Cardiac fibroblast (primary cell): Measurements from ENCODE around the gene SRGAP2C.
A peak's percentile ranks its signal among the peaks of the same experiment; 100 is the strongest.
"Not testable (repeated sequence)": the region's sequence is repeated elsewhere in the genome, so short reads cannot be mapped to it uniquely, and the experiment has no call there.

ENCODE experiments used
- DNase-seq, 2 donors: peaks; one replicate each; pipeline versions ENCODE4 v3.0.0 to v3.0.0-alpha.2; 2010; ENCODE audit warnings: low read depth in 2 of 2
- H3K4me3 ChIP-seq, 2 donors: replicated peaks in 1 of 2; 1 replicate in 1 of 2; 2 replicates in 1 of 2; pipeline ENCODE4 v1.5.1; 2011; ENCODE audit warnings: low read depth in 2 of 2, low read length in 2 of 2, mild to moderate bottlenecking in 2 of 2, moderate library complexity in 1 of 2

The SRGAP2C gene

DNA sequence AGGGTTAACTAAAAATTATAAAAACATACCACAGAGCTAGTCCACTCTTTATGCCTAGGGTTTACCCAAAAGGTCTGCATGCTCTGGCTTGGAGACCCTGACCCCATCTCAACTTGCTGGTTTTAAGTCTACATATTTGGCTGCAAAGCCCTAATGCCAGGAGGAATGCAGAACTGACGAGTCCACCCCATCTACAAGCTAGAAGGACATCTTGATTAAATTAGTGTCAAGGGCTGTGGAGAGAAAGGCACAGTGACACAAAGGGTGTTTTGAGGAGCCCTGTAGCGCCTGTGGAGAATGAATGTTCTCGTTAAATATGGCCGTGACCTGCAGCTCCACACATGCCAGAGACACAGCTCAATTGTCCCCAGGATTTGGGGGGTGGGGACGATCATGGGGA lies 162.7 kb downstream of the SRGAP2C start:
- DNase-seq, result not testable (repeated sequence)

DNA sequence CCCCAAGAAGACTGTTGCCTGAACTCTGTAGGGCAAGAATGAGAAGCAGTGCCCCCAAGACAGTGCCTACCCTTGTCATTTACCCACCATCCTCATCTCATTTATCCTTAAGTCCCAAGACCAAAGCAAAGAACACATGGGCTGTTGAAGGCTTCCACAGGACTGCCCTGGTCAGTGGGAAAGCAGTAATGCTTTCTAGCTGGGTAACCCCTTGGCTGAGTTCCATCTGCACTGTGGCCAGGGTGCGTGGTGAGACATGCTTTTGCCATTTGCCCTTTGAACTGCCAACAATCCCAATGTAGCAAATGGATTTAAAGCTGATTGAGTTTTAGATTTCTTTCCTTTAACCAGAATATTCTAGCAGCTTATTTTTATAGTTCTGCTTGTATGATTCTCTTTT lies 163.3 kb downstream of the SRGAP2C start:
- H3K4me3 ChIP-seq, DNase-seq: not testable (repeated sequence)

More for the DNA sequence above, 162.7 kb downstream of the SRGAP2C start:
- not testable (repeated sequence) for H3K4me3 ChIP-seq

DNA sequence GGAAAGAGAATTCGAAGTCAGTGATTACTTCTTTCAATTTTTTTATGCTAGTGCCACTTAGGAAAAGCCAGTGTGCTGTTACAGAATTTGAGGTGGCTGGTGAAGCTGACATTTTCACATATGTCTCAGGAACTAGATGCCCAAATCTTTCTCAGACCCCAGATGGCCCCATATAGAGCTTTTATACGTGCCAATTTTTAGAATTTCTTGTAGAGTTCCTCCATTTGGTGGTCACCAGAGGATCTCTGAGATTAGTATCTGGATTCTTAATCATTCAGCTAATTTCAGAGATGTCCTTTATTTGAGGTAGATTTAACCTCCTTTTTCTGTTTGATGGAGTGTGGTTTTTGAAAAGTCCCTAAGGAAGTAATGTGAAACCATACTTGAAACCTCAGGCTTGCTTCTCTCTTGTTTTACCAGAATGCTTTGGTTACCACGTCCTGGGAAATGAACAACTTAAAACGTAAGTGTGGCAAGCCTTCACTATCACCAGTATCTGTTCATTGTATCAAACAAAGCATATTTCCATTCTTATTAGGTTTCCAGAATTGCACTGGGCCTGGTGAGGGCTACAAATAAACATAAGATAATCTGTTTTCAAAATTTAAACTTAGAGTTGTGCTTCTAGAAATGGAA lies 164.7 kb downstream of the SRGAP2C start:
- H3K4me3 ChIP-seq, DNase-seq: not testable (repeated sequence)

DNA sequence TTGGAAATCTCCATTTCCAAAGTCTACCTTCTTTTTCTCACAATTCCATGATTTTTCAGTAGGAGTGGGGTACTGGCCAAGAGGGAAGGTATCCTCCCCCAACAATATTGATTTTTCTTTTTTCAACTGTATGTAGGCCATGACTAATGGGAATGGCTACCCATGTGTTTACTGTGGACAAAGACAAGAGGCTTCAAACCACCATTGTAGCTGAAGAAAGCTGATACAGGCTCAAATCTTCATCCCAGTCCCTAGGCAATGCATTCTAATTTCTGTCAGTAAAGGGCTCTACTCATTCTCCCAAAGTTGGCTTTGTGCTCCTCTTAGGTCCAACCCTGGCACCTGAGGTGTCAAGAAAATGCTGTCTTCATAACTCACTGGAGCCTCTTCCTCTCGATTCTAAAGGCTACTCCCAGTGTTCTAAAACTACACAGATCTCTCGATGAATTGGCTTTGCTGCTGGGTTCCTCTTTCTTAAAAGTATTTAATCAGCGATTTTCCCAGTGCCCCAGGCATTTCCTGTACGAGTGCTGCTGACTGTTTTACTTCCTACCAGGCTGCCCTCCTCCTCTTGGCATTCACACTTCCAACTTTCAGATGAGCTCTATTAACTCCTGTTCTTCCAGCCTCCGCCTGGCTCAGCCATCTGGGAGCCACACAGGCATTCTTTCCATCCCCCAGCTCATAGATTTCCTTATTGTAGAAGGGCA lies 171.1 kb downstream of the SRGAP2C start:
- not testable (repeated sequence) for H3K4me3 ChIP-seq, DNase-seq

DNA sequence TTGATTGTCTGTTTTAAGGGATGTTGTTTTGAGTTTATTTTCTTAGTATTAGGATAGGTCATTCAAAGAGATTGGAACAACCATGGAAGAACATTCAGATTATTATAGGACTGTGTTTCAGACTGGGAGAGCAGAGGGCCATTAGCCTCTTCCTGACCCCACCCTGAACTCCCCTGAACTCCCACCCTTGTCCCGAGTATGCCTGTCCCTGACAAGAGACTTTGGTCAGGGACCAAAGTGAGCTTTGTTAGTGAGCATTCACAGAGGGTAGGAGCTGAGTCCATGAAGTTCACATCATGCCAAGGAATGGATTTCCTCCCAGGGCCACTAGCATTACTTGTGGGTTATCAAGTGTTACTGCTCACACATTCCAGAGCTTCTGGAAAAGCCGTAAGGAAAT lies 172.0 kb downstream of the SRGAP2C start:
- not testable (repeated sequence) for DNase-seq, H3K4me3 ChIP-seq

DNA sequence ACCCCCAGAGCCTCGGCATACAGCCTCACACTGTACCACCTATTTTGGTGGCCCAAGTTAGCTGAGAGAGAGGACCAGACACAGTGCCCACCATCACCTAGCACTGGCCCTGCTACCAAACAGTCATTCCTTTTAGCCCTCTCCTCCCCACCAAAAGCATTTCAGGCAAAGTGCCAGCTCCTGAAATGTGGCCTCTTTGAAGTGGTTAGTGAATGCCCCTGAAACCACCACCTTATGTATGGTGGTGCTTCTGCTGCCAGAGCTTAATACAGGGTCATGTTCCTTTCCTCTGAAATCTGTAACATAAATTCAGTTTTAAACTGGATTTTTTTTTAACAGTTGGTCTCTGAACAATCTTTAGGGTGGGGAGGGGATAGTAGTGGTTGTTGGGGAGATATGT lies 175.8 kb downstream of the SRGAP2C start:
- not testable (repeated sequence) for H3K4me3 ChIP-seq, DNase-seq

DNA sequence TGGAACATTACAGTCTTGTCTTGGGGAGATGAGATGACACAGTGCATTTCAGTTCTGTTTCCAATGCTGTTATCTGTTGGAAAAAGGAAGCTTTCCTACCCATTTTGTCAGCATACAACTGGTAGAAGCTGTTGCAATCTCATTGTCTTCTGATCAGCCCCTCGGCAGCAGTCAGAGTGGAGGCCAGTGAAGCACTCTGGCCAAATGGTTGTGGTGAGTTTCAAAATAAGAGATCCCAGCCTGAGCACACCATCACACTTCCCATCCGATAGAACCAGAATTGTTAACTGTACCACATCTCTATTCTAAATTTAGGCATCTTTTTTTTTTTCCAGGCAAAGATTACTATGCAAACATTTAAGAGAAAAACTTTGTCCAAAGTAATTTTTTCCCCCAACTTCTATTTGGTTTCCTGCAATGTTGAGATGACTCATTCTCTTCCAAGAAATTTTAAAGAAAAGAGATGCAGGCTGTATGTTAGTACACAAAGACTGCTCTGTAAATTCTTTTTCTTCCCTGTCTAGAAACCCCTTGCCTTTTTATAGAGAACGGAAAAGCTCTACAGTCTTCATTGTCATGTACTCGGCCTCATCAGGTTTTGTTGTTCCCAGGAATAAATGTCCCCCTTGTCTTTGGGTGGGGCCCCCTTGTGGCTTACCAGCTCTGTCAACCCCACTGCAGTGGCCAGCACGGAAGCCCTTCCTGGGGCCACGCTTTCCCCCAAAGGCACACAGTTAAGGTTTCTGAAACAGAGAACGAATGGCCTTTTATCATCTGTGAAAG lies 176.9 kb downstream of the SRGAP2C start:
- DNase-seq, H3K4me3 ChIP-seq: not testable (repeated sequence)

DNA sequence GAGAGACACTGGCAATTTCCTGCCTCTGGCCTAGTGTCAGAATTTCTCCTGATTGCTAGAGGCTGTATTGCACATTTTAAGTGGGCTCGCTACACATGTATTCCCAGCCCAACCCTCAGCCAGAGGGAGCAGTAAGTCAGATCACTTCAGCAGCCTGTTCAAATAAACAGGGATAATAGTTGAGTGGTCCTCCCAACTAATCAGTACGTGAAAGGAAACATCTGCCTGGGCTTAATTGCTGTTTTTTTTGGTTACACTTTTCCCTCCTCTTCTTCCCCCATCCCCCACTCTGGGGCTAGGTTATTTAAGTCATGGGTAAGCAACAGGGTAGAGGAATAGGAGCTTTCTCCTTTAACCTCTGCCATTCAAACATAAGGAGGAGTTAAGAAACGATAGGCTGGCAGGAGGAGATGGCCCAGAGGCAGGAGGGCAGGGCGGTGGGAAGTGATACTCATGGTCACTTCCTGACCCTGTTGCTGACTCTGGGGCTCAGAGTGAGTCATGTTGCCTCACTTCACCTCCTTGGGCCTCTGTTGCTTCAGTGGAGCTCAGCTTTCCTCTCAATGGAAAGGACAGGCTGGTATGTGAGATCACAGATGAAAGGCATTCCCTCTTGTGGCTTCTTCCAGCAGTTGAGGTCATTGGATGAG lies 177.6 kb downstream of the SRGAP2C start:
- not testable (repeated sequence) for DNase-seq, H3K4me3 ChIP-seq

DNA sequence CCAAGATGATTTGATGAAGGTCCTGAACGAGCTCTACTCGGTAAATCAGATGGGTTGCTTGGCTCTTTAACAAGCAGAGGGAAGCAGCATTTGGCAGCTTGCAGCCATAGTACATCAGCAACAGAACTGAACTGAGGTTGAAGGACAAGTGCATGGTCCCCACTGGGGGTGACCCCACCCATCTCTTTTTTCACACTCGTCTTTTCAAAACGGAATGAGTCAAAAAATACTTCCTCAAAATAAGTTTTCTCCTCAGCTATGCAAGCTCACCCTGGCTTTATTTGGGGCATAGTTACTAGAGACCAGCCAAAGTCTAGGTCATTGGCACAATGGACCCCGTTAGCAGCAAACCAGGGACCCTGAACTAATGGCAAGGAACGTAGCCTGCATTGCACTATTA lies 180.5 kb downstream of the SRGAP2C start:
- DNase-seq, result not testable (repeated sequence)

DNA sequence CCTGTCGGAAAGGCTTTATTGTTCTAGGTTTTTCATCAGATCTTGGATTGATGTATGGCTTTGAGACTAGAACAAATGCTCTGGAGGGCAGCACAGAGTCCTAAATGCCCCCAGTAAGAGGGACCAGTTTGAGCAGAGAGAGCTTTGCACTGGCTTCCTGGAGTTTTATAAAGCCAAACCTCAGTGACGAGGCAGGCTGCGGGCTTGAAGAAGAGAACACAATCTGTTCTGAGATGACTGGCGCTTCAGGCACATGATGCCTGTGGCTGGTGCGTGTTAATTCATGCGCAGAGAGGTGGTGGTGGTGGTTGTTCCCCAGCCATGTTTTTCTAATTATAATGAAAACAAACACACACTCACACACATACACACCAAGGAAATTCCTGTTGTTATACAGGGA lies 180.9 kb downstream of the SRGAP2C start:
- H3K4me3 ChIP-seq, DNase-seq: not testable (repeated sequence)

More for the DNA sequence above, 180.5 kb downstream of the SRGAP2C start:
- not testable (repeated sequence) for H3K4me3 ChIP-seq

DNA sequence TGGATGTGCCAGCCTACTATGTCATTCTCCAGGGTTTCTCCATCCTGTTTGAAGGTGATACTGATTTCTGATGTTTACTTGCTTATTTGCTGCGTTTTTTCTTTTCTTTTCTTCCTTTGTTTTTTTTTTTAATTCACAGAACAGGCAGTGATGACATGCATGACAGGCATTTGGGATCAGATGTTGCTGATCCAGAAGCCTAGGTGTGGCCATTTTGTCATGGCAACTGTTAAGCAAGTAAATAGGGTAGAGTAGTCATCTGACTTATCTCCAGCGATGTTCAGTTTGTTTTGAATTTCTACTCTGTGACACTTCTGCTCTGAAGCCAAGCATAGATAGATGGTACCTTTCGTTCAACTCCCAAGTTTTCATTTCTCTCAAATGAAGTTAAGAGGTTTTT lies 181.4 kb downstream of the SRGAP2C start:
- not testable (repeated sequence) for H3K4me3 ChIP-seq, DNase-seq

DNA sequence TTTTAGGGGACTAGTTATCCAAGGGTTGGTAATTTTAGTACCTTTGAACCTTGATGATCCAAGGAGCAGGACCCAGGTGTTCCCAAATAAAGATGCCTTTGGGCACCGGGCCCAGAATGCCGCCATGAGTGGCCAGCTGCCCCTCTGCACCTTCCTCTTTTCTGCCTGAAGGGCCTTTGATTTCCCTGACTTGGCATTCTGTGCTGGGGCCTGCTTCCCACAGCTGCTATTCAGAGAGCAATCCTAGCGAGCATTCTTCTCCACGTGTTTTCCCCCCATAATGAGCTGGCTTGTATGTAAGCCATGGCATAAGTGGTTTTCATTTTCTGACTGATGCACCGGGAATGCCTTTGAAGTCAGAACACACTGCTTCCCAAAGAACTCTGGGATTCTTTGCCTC lies 184.1 kb downstream of the SRGAP2C start:
- not testable (repeated sequence) for H3K4me3 ChIP-seq, DNase-seq

DNA sequence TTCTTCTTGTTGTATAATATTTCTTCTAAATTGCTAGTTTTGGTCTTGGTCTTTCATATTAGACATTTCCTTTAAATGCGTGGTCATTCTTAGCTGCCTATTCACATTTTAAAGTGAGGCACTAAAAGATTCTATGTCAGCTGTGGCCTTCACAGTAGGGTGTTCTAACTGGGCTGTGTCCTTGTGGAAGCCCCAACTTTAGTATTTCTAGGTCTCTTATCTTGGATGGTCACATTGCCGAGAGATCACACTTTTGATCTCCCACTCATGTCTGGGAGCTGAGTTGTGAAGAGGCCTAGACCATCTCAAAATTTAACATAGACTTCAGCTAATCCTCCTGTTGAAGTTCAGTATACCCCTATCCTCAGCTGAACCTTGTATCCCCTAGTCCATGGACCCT lies 185.2 kb downstream of the SRGAP2C start:
- not testable (repeated sequence) for DNase-seq, H3K4me3 ChIP-seq

DNA sequence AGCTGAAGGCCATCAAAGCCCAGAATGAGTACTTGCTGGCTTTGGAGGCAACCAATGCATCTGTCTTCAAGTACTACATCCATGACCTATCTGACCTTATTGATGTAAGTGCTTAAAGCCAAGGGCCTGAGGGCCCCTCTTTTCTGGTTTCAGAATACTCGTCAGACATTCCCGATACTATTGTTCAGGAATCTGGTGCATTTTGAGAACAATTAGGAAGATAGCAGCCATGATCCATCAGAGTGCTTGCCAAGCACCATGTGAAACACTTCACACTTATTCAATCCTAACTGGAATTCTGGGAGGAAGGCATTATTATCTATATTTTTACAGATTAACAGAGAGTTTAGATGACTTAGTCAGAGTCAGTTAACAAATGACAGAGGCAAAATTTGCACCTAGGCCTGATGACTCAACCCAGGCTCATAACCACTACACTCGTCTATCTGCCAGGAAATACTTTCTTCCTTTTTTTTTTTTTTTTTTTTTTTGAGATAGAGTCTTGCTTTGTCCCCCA lies 190.1 kb downstream of the SRGAP2C start:
- DNase-seq, result peak; percentile 23 to 75
- H3K4me3 ChIP-seq, result not testable (repeated sequence)

DNA sequence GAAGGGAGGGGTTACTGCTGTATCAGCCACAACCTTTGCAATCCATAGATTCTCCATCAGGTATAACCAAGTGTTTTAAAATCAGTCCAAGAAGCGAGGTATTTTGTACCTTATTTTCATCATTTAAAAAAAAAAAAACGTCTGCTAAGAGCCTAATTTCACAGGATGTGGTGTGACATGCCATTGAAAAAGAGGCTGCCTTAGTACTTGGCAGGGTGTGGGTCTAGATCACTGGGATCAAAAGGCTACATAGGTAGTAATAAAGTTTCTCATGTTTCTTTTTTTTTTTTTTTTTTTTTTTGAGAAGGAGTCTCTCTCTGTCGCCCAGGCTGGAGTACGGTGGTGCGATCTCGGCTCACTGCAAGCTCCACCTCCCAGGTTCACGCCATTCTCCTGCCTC lies 192.2 kb downstream of the SRGAP2C start:
- H3K4me3 ChIP-seq, DNase-seq: not testable (repeated sequence)

DNA sequence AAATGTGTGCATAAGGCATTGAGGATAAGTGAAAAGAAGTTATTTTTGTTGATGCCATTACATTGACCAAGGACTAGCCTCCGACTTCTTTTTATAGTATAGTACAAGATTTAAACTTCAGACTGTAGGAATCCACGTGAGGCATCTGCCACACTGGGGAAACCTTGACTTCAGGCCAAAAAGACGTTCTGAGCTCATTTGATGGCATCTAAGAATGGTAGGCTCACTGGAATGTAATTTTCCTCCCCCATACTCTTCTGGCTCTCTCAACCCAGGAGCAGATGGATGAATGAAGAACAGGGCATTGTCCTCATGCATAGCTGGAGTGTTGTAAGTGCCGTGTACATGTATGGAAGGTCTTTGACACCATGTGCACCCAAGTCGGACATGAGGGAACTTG lies 194.0 kb downstream of the SRGAP2C start:
- DNase-seq, H3K4me3 ChIP-seq: not testable (repeated sequence)

DNA sequence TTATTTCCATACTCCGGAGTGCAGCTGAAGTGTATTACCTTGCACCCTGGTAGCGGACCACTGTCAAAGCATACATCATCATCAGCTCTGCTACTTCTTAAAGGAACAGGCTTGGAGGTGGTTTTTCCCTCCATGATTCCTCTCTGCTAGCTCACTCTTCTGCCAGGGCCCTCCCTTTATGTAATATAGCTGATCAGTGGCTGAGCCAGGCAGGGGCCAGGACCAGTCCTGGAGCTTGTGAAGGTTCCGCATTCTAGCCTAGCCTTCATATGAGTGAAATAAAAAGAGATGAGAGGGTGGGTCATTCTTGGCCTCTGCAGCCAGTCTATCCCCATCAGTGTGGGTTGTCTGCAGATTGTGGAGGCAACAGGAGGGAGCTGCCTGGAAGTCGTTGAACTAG lies 200.0 kb downstream of the SRGAP2C start:
- peak in 1 of 2 donors; percentile 76 for DNase-seq
- not testable (repeated sequence) for H3K4me3 ChIP-seq

DNA sequence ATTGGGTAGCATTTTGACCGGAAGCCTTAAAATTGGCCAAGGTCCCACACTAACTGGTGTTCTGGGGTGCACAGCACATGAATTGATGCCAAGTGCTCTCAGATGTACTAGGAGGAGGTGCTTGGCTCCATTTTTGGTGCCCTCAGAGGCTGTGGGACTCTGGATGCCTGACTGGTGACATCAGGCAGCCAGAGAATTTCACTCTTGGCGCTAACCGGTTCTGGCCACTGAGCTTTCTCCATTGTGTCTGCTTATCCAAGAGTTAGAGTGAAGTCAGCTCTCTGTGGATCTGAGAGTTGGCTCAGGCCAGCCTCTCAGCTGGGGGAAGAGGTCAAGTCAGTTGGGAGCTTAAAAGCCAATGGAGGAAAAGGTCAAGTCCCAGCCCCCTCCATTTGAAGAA lies 200.4 kb downstream of the SRGAP2C start:
- not testable (repeated sequence) for H3K4me3 ChIP-seq, DNase-seq
